OCI-LY3 (cell line): ENCODE results near the gene LRRC32.

Experiments used
- H2AFZ ChIP-seq: fragments of 200-600, 300-600 bp; shearing (Covaris generic); 2 replicates; pipeline ENCODE4 v1.6.0; 2014; ENCODE audit warnings: antibody characterized with exemption, low read depth, low read length
- H3K27ac ChIP-seq: fragments of 200-600, 300-600 bp; sonication (generic); 2 replicates; pipeline ENCODE4 v1.5.1; 2014; ENCODE audit warnings: mild to moderate bottlenecking, low read length, moderate library complexity, mixed read lengths
- H3K27me3 ChIP-seq: fragments of 200-600, 300-600 bp; sonication (generic); 2 replicates; pipeline ENCODE4 v1.6.1; 2014; ENCODE audit warnings: low read depth, low read length, mixed read lengths
- H3K36me3 ChIP-seq: fragments of 200-600, 300-600 bp; sonication (generic); replicated peaks from 2 replicates; pipeline ENCODE3; 2014; ENCODE audit warnings: low read depth, low read length, mixed read lengths
- H3K4me1 ChIP-seq: fragments of 300-600, 200-600 bp; sonication (generic); 2 replicates; pipeline ENCODE4 v1.6.1; 2014; ENCODE audit warnings: low read length, mixed read lengths
- H3K4me2 ChIP-seq: fragments of 200-600, 300-600 bp; sonication (generic); 2 replicates; pipeline ENCODE4 v1.6.1; 2014; ENCODE audit warnings: low read length, mixed read lengths
- H3K4me3 ChIP-seq: fragments of 300-600, 200-600 bp; sonication (generic); 2 replicates; pipeline ENCODE4 v1.5.1; 2014; ENCODE audit warnings: antibody characterized with exemption, mild to moderate bottlenecking, low read length, moderate library complexity
- H3K79me2 ChIP-seq: fragments of 300-600, 200-600 bp; shearing (Covaris generic); 2 replicates; pipeline ENCODE4 v1.6.1; 2014; ENCODE audit warnings: mild to moderate bottlenecking, low read length, mixed read lengths
- H3K9ac ChIP-seq: fragments of 300-600, 200-600 bp; shearing (Covaris generic); 2 replicates; pipeline ENCODE4 v1.6.0; 2014; ENCODE audit warnings: mild to moderate bottlenecking, low read length, moderate library complexity
- H3K9me3 ChIP-seq: fragments of 200-600, 300-600 bp; shearing (Covaris generic); 2 replicates; pipeline ENCODE4 v1.6.1; 2014; ENCODE audit warnings: low read length, mixed read lengths; ENCODE audit not compliant: insufficient read depth
- H4K20me1 ChIP-seq: fragments of 200-600, 300-600 bp; sonication (generic); 2 replicates; pipeline ENCODE4 v1.6.1; 2016; ENCODE audit warnings: low read length, mixed read lengths; ENCODE audit not compliant: insufficient read depth
- CTCF ChIP-seq: fragments of 200-600, 300-600 bp; sonication (generic); IDR thresholded peaks from 2 replicates; pipeline ENCODE4 v1.5.1; 2014; ENCODE audit warnings: antibody characterized with exemption, low read length, low read depth
- EZH2phosphoT487 ChIP-seq: fragments of 200-600 bp; shearing (Covaris generic); IDR thresholded peaks from 2 replicates; pipeline ENCODE4 v1.6.1; 2018; ENCODE audit warnings: antibody characterized with exemption, mixed run types, low read depth

LRRC32 gene

GRCh38 chr11:76695133-76695532 lies 24.6 kb upstream of the LRRC32 start:
- Histone ChIP-seq H3K36me3 (no peaks in the 10 kb centered on the region), H3K9ac (no peak overlapping the region), H3K79me2 (no peaks in the 10 kb centered on the region), H3K27ac (no peak overlapping the region), H2AFZ (no peak overlapping the region), H4K20me1 (no peaks in the 10 kb centered on the region), H3K4me1 (no peaks in the 10 kb centered on the region), H3K4me3 (no peak overlapping the region), H3K4me2 (no peak overlapping the region), H3K9me3 (no peaks in the 10 kb centered on the region), H3K27me3 (peaks cover 30% of the 10 kb centered on the region)
- peak; percentile 54 for TF ChIP-seq CTCF
- no peak for TF ChIP-seq EZH2phosphoT487

GRCh38 chr11:76694664-76695063 lies 24.1 kb upstream of the LRRC32 start:
- TF ChIP-seq EZH2phosphoT487 (no peak), CTCF (no peak)
- peaks cover 34% of the 10 kb centered on the region for H3K27me3 ChIP-seq
- H3K4me2 ChIP-seq, result no peak overlapping the region
- no peak overlapping the region for H2AFZ ChIP-seq
- H3K79me2 ChIP-seq, result no peaks in the 10 kb centered on the region
- H3K36me3 ChIP-seq, result no peaks in the 10 kb centered on the region
- H3K9me3 ChIP-seq, result no peaks in the 10 kb centered on the region
- no peak overlapping the region for H3K9ac ChIP-seq
- no peaks in the 10 kb centered on the region for H3K4me1 ChIP-seq
- H4K20me1 ChIP-seq, result no peaks in the 10 kb centered on the region
- no peak overlapping the region for H3K4me3 ChIP-seq
- no peak overlapping the region for H3K27ac ChIP-seq

GRCh38 chr11:76693806-76694205 lies 23.3 kb upstream of the LRRC32 start:
- Histone ChIP-seq H3K36me3 (no peaks in the 10 kb centered on the region), H3K4me2 (no peak overlapping the region), H3K9ac (no peak overlapping the region), H4K20me1 (no peaks in the 10 kb centered on the region), H3K79me2 (no peaks in the 10 kb centered on the region), H3K9me3 (no peaks in the 10 kb centered on the region), H3K4me1 (no peaks in the 10 kb centered on the region), H3K27ac (no peak overlapping the region), H3K4me3 (no peak overlapping the region), H2AFZ (no peak overlapping the region), H3K27me3 (peaks cover 43% of the 10 kb centered on the region)
- TF ChIP-seq CTCF (no peak), EZH2phosphoT487 (no peak)

- Histone ChIP-seq H3K4me3 (no peak overlapping the region), H2AFZ (no peak overlapping the region), H3K79me2 (no peaks in the 10 kb centered on the region), H3K36me3 (no peaks in the 10 kb centered on the region), H3K27me3 (peaks cover 45% of the 10 kb centered on the region), H3K4me1 (no peaks in the 10 kb centered on the region), H3K4me2 (no peak overlapping the region), H4K20me1 (no peaks in the 10 kb centered on the region), H3K9ac (no peak overlapping the region), H3K27ac (no peak overlapping the region), H3K9me3 (no peaks in the 10 kb centered on the region)
- TF ChIP-seq EZH2phosphoT487 (no peak), CTCF (no peak)
Measured at GRCh38 chr11:76692956-76693355, 22.4 kb upstream of the LRRC32 start.
